K562 (cell line): ENCODE measurements around the gene CAPN7. TPM values are rescaled to one million over a fixed set of nuclear protein-coding genes. Genes with fewer than 3 reads are reported as not detected.

Experiments used
- ARNT ChIP-seq, 2 experiments: fragments of 450-650 bp; IDR thresholded peaks; 2 replicates each; pipeline ENCODE4 v1.6.1; 2016; ENCODE audit warnings: mild to moderate bottlenecking in 1 of 2
- FUS ChIP-seq: fragments of 200-400 bp; formaldehyde crosslinking; optimal IDR thresholded peaks from 2 replicates; pipeline ENCODE3; 2017; ENCODE audit warnings: low read depth, low read length
- KDM4B ChIP-seq, 2 experiments: fragments of 450-650 bp in 1 of 2; sonication (generic) in 1 of 2; IDR thresholded peaks; 2 replicates each; pipeline ENCODE4 v1.6.1; 2016 to 2017; ENCODE audit warnings: borderline replicate concordance in 2 of 2, antibody characterized with exemption in 1 of 2, low read depth in 1 of 2, mild to moderate bottlenecking in 1 of 2
- LEF1 ChIP-seq: fragments of 450-650 bp; IDR thresholded peaks from 2 replicates; pipeline ENCODE4 v1.6.1; 2016; ENCODE audit warnings: mild to moderate bottlenecking
- MIER1 ChIP-seq: fragments of 450-650 bp; IDR thresholded peaks from 2 replicates; pipeline ENCODE4 v1.6.1; 2016; ENCODE audit warnings: antibody characterized with exemption, mild to moderate bottlenecking, low read depth
- NELFE ChIP-seq: IDR thresholded peaks from 2 replicates; pipeline ENCODE4 v1.6.1; 2011; ENCODE audit warnings: mild to moderate bottlenecking; ENCODE audit not compliant: insufficient read depth, insufficient read length
- PHB2 ChIP-seq: fragments of 450-650 bp; IDR thresholded peaks from 2 replicates; pipeline ENCODE4 v1.6.1; 2017; ENCODE audit warnings: low read depth
- POLR2H ChIP-seq: IDR thresholded peaks from 2 replicates; pipeline ENCODE4 v1.6.1; 2016; ENCODE audit warnings: missing genetic modification characterization, low read depth, mild to moderate bottlenecking, control low read depth, missing compliant biosample characterization, moderate library complexity
- PRPF4 ChIP-seq: fragments of 200-400 bp; formaldehyde crosslinking; IDR thresholded peaks from one replicate; pipeline ENCODE4 v1.6.1; 2017; ENCODE audit warnings: low read length, low read depth, mild to moderate bottlenecking; ENCODE audit not compliant: insufficient read depth, poor library complexity, severe bottlenecking
- RAD21 ChIP-seq, 2 experiments: fragments of 250-450 bp in 1 of 2; fragments of 450-650 bp in 1 of 2; sonication (Bioruptor Pico) in 1 of 2; formaldehyde crosslinking in 1 of 2; IDR thresholded peaks in 1 of 2; conservative IDR thresholded peaks in 1 of 2; 2 replicates each; pipeline versions ENCODE4 v1.4.0 to v1.8.0; 2020 to 2022; ENCODE audit warnings: mild to moderate bottlenecking in 2 of 2, moderate library complexity in 1 of 2
- RCOR1 ChIP-seq, 2 experiments: IDR thresholded peaks; 2 replicates each; pipeline ENCODE4 v1.6.1; 2012; ENCODE audit warnings: low read depth in 2 of 2, low read length in 2 of 2, borderline replicate concordance in 1 of 2, improper control_type of control experiment in 1 of 2
- SIRT6 ChIP-seq: IDR thresholded peaks from one replicate; pipeline ENCODE4 v1.6.1; 2012; ENCODE audit warnings: low read depth, mild to moderate bottlenecking, control low read depth, inconsistent platforms, low read length, moderate library complexity
- SMAD2 ChIP-seq: fragments of 150-350 bp; IDR thresholded peaks from 2 replicates; pipeline ENCODE4 v1.6.1; 2014; ENCODE audit warnings: low read depth, mild to moderate bottlenecking, low read length
- polyA plus RNA-seq, 8 experiments: library from polyadenylated mRNA; depleted of rRNA in 4 of 8; stranded (reverse) in 5 of 8; unstranded in 3 of 8; fragments of >200 nt; fragmentation: Nextera tagmentation in 2 of 8; fragmentation: Illumina TruSeq in 1 of 8; extraction: Ambion mirVana in 2 of 8; extraction: Trizol in 1 of 8; gene quantifications; 2 replicates each; pipeline versions ENCODE4 v1.2.1 to v1.2.3, GENCODE V29; 2011 to 2014; ENCODE audit warnings: inconsistent platforms in 1 of 8, missing spikeins in 1 of 8
- total RNA-seq, 7 experiments: library from RNA; depleted of rRNA in 6 of 7; stranded (reverse); fragments of >200 nt in 6 of 7; fragmentation: Illumina TruSeq in 2 of 7; extraction: Trizol in 2 of 7; gene quantifications; 2 replicates each; pipeline versions ENCODE4 v1.2.1 to v1.2.3, GENCODE V29; 2011 to 2021; ENCODE audit warnings: low replicate concordance in 1 of 7
- TF ChIP-seq, protein P1 (sequence below): sonication (generic); formaldehyde crosslinking; IDR thresholded peaks from 2 replicates; pipeline ENCODE4 v1.8.0; 2022; ENCODE audit warnings: mild to moderate bottlenecking, missing genetic modification reagents
- TF ChIP-seq, protein P2 (sequence below): sonication (generic); formaldehyde crosslinking; IDR thresholded peaks from 2 replicates; pipeline ENCODE4 v1.9.0; 2022; ENCODE audit warnings: mild to moderate bottlenecking, missing genetic modification reagents
- TF ChIP-seq, protein P3 (sequence below): fragments of 450-650 bp; formaldehyde crosslinking; conservative IDR thresholded peaks from 2 replicates; pipeline ENCODE4 v1.4.0; 2022; ENCODE audit warnings: mild to moderate bottlenecking, missing genetic modification characterization
- TF ChIP-seq, protein P4 (sequence below): IDR thresholded peaks from 3 replicates; pipeline ENCODE4 v1.6.1; 2011; ENCODE audit warnings: borderline replicate concordance, mild to moderate bottlenecking; ENCODE audit not compliant: insufficient read length, insufficient read depth
- TF ChIP-seq, protein P5 (sequence below), 2 experiments: IDR thresholded peaks; 2 replicates each; pipeline ENCODE4 v1.6.1; 2011; ENCODE audit warnings: borderline replicate concordance in 1 of 2, control low read depth in 1 of 2, low read depth in 1 of 2, low read length in 1 of 2, mild to moderate bottlenecking in 1 of 2, mixed read lengths in 1 of 2, moderate library complexity in 1 of 2; ENCODE audit not compliant: insufficient read depth in 1 of 2, insufficient read length in 1 of 2, poor library complexity in 1 of 2, severe bottlenecking in 1 of 2; ENCODE audit errors: extremely low read depth in 1 of 2

The CAPN7 gene
- total and polyA plus RNA-seq, 9 of the 15 experiments (the other 6 are each of a cell fraction or from before 2014, with no cell fraction given) = 6.5 to 42.7 (median 32.7) TPM

DNA sequence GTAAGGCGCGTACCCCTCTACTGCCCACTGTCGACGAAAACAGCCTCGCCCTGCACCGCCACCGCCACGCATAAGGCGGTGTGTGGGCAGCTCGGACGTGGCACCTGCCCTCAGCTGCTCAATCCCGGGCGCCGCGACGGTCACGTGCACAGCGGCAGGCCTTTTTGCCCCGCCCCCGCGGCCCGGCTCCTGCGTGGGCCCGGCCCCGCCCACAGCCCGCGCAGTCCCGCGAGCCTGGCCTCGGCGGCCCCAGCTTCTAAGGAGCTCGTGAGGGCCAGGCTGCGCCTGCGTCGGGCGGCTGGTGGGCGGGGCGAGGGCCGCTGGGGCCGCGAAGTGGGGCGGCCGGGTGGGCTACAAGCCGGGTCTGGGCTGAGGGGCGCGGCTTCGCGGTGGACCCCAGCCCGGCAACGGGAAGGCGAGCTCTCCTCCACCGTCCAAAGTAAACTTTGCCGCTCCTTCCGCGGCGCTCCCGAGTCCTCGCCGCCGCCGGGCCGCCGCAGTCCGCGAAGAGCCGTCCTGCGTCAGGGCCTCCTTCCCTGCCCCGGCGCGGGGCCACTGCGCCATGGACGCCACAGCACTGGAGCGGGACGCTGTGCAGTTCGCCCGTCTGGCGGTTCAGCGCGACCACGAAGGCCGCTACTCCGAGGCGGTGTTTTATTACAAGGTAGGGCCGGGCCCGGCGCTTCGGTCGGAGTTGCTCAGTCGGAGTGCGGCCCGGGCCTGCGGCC, at the start of gene CAPN7 (continued):
- TF ChIP-seq, protein P1, sequence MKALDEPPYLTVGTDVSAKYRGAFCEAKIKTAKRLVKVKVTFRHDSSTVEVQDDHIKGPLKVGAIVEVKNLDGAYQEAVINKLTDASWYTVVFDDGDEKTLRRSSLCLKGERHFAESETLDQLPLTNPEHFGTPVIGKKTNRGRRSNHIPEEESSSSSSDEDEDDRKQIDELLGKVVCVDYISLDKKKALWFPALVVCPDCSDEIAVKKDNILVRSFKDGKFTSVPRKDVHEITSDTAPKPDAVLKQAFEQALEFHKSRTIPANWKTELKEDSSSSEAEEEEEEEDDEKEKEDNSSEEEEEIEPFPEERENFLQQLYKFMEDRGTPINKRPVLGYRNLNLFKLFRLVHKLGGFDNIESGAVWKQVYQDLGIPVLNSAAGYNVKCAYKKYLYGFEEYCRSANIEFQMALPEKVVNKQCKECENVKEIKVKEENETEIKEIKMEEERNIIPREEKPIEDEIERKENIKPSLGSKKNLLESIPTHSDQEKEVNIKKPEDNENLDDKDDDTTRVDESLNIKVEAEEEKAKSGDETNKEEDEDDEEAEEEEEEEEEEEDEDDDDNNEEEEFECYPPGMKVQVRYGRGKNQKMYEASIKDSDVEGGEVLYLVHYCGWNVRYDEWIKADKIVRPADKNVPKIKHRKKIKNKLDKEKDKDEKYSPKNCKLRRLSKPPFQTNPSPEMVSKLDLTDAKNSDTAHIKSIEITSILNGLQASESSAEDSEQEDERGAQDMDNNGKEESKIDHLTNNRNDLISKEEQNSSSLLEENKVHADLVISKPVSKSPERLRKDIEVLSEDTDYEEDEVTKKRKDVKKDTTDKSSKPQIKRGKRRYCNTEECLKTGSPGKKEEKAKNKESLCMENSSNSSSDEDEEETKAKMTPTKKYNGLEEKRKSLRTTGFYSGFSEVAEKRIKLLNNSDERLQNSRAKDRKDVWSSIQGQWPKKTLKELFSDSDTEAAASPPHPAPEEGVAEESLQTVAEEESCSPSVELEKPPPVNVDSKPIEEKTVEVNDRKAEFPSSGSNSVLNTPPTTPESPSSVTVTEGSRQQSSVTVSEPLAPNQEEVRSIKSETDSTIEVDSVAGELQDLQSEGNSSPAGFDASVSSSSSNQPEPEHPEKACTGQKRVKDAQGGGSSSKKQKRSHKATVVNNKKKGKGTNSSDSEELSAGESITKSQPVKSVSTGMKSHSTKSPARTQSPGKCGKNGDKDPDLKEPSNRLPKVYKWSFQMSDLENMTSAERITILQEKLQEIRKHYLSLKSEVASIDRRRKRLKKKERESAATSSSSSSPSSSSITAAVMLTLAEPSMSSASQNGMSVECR (CRISPR knock-in tag) = peak; percentile 65
- TF ChIP-seq, protein P2, sequence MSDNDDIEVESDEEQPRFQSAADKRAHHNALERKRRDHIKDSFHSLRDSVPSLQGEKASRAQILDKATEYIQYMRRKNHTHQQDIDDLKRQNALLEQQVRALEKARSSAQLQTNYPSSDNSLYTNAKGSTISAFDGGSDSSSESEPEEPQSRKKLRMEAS (CRISPR knock-in tag) = peak; percentile 91
- TF ChIP-seq, protein P3, sequence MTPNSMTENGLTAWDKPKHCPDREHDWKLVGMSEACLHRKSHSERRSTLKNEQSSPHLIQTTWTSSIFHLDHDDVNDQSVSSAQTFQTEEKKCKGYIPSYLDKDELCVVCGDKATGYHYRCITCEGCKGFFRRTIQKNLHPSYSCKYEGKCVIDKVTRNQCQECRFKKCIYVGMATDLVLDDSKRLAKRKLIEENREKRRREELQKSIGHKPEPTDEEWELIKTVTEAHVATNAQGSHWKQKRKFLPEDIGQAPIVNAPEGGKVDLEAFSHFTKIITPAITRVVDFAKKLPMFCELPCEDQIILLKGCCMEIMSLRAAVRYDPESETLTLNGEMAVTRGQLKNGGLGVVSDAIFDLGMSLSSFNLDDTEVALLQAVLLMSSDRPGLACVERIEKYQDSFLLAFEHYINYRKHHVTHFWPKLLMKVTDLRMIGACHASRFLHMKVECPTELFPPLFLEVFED (CRISPR knock-in tag) = peak; percentile 88
- TF ChIP-seq RCOR1 (IDR thresholded peaks at IDR 0.05; ENCODE audit: borderline replicate concordance in 1 of 2, low read depth in 2 of 2, low read length in 2 of 2) = peak in 1 of 2 experiments; percentile 58; a peak in 2 of 4 replicates
- no peak for TF ChIP-seq FUS
- TF ChIP-seq SIRT6 = no peak
- TF ChIP-seq PRPF4 = no peak
- no peak for TF ChIP-seq LEF1
- TF ChIP-seq RAD21 (CRISPR knock-in tag; conservative IDR thresholded peaks at IDR 0.05 in 1 of 2, IDR thresholded peaks at IDR 0.05 in 1 of 2) = peak in 1 of 2 experiments; percentile 31; a peak in 1 of 4 replicates
- TF ChIP-seq, protein P4, sequence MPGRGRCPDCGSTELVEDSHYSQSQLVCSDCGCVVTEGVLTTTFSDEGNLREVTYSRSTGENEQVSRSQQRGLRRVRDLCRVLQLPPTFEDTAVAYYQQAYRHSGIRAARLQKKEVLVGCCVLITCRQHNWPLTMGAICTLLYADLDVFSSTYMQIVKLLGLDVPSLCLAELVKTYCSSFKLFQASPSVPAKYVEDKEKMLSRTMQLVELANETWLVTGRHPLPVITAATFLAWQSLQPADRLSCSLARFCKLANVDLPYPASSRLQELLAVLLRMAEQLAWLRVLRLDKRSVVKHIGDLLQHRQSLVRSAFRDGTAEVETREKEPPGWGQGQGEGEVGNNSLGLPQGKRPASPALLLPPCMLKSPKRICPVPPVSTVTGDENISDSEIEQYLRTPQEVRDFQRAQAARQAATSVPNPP = no peak
- TF ChIP-seq POLR2H (tag) = peak; percentile 4
- TF ChIP-seq ARNT (IDR thresholded peaks at IDR 0.05) = no peak
- TF ChIP-seq SMAD2 = no peak
- peak in 1 of 2 experiments; percentile 16; a peak in 1 of 4 replicates for TF ChIP-seq KDM4B (IDR thresholded peaks at IDR 0.05; ENCODE audit: borderline replicate concordance in 2 of 2, low read depth in 1 of 2)
- TF ChIP-seq, protein P5, sequence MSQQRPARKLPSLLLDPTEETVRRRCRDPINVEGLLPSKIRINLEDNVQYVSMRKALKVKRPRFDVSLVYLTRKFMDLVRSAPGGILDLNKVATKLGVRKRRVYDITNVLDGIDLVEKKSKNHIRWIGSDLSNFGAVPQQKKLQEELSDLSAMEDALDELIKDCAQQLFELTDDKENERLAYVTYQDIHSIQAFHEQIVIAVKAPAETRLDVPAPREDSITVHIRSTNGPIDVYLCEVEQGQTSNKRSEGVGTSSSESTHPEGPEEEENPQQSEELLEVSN (IDR thresholded peaks at IDR 0.05; ENCODE audit: borderline replicate concordance in 1 of 2, extremely low read depth in 1 of 2, insufficient read depth in 1 of 2, insufficient read length in 1 of 2, low read depth in 1 of 2, low read length in 1 of 2, poor library complexity in 1 of 2, severe bottlenecking in 1 of 2) = peak; percentile 89 to 93
- no peak for TF ChIP-seq NELFE
- TF ChIP-seq MIER1 = no peak
- no peak for TF ChIP-seq PHB2
